GM20000 (cell line): ENCODE data around the gene GRIK5.

Experiments
- DNase-seq: peaks from one replicate; pipeline ENCODE4 v3.0.0; 2012; ENCODE audit warnings: low spot score
- TF ChIP-seq, protein P1 (sequence below): IDR thresholded peaks from 2 replicates; pipeline ENCODE4 v1.5.1; 2012; ENCODE audit warnings: mild to moderate bottlenecking, control low read depth; ENCODE audit errors: extremely low read depth, missing control alignments

The GRIK5 gene

DNA sequence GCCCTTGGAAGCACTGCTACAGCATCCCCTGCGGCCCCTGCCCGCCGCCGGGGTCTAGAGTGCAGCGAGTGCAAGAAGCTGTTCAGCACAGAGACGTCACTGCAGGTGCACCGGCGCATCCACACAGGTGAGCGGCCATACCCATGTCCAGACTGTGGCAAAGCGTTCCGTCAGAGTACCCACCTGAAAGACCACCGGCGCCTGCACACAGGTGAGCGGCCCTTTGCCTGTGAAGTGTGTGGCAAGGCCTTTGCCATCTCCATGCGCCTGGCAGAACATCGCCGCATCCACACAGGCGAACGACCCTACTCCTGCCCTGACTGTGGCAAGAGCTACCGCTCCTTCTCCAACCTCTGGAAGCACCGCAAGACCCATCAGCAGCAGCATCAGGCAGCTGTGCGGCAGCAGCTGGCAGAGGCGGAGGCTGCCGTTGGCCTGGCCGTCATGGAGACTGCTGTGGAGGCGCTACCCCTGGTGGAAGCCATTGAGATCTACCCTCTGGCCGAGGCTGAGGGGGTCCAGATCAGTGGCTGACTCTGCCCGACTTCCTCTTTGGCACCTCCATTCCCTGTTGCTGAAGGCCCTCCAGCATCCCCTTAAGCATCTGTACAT is 10.9 kb upstream of the GRIK5 start:
- DNase-seq, result no peak
- TF ChIP-seq, protein P1, sequence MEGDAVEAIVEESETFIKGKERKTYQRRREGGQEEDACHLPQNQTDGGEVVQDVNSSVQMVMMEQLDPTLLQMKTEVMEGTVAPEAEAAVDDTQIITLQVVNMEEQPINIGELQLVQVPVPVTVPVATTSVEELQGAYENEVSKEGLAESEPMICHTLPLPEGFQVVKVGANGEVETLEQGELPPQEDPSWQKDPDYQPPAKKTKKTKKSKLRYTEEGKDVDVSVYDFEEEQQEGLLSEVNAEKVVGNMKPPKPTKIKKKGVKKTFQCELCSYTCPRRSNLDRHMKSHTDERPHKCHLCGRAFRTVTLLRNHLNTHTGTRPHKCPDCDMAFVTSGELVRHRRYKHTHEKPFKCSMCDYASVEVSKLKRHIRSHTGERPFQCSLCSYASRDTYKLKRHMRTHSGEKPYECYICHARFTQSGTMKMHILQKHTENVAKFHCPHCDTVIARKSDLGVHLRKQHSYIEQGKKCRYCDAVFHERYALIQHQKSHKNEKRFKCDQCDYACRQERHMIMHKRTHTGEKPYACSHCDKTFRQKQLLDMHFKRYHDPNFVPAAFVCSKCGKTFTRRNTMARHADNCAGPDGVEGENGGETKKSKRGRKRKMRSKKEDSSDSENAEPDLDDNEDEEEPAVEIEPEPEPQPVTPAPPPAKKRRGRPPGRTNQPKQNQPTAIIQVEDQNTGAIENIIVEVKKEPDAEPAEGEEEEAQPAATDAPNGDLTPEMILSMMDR, result no peak

DNA sequence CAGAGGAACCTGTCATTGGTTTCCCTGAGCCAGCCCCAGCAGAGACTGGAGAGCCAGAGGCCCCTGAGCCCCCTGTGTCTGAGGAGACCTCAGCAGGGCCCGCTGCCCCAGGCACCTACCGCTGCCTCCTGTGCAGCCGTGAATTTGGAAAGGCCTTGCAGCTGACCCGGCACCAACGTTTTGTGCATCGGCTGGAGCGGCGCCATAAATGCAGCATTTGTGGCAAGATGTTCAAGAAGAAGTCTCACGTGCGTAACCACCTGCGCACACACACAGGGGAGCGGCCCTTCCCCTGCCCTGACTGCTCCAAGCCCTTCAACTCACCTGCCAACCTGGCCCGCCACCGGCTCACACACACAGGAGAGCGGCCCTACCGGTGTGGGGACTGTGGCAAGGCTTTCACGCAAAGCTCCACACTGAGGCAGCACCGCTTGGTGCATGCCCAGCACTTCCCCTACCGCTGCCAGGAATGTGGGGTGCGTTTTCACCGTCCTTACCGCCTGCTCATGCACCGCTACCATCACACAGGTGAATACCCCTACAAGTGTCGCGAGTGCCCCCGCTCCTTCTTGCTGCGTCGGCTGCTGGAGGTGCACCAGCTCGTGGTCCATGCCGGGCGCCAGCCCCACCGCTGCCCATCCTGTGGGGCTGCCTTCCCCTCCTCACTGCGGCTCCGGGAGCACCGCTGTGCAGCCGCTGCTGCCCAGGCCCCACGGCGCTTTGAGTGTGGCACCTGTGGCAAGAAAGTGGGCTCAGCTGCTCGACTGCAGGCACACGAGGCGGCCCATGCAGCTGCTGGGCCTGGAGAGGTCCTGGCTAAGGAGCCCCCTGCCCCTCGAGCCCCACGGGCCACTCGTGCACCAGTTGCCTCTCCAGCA is 10.1 kb upstream of the GRIK5 start:
- TF ChIP-seq, protein P1, result no peak
- no peak for DNase-seq

DNA sequence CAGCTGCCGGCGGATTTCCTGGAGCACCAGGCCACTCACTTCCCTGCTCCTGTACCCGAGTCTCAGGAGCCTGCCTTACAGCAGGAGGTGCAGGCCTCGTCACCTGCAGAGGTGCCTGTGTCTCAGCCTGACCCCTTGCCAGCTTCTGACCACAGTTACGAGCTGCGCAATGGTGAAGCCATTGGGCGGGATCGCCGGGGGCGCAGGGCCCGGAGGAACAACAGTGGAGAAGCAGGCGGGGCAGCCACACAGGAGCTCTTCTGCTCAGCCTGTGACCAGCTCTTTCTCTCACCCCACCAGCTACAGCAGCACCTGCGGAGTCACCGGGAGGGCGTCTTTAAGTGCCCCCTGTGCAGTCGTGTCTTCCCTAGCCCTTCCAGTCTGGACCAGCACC is 9.3 kb upstream of the GRIK5 start:
- no peak for DNase-seq
- TF ChIP-seq, protein P1, result no peak

- TF ChIP-seq, protein P1, result no peak
- no peak for DNase-seq
These were observed 8.7 kb upstream of the GRIK5 start for GRCh38 chr19:42078538-42079275.

- TF ChIP-seq, protein P1, result no peak
- no peak for DNase-seq
These were observed 8.1 kb upstream of the GRIK5 start for GRCh38 chr19:42078058-42078457.

GRCh38 chr19:42076380-42076944 is 6.5 kb upstream of the GRIK5 start:
- TF ChIP-seq, protein P1, result no peak
- no peak for DNase-seq
